ENCODE results near the gene ECD.
A peak's percentile ranks its signal among the peaks of the same experiment; 100 is the strongest.

Gene ECD

GRCh38 chr10:73167783-73168464 is at the start of gene ECD, which contains the start of gene FAM149B1:
ECD (minus strand) TSS chr10:73168008; CDS start chr10:73163937, 4,071 bp downstream.
FAM149B1 (plus strand) TSS chr10:73168119; CDS start chr10:73168340, 221 bp downstream.
- DNase-seq = peak; percentile 89

GRCh38 chr10:73215749-73216148 is 47.9 kb upstream of the ECD start:
- no peak for DNase-seq

GRCh38 chr10:73211106-73211811 is 43.5 kb upstream of the ECD start:
- no peak for DNase-seq

GRCh38 chr10:73210395-73211105 is 42.7 kb upstream of the ECD start:
- no peak for DNase-seq

GRCh38 chr10:73209705-73210104 is 41.9 kb upstream of the ECD start:
- no peak for DNase-seq

GRCh38 chr10:73207883-73208282 is 40.1 kb upstream of the ECD start:
- DNase-seq = no peak

GRCh38 chr10:73206385-73206784 is 38.6 kb upstream of the ECD start:
- DNase-seq = no peak

- no peak for DNase-seq
Observed at GRCh38 chr10:73205890-73206289, 38.1 kb upstream of the ECD start.

GRCh38 chr10:73205081-73205480 is 37.3 kb upstream of the ECD start:
- DNase-seq = no peak

- no peak for DNase-seq
Observed at GRCh38 chr10:73190188-73190587, 22.4 kb upstream of the ECD start.

- no peak for DNase-seq
Observed at GRCh38 chr10:73186266-73186665, 18.5 kb upstream of the ECD start.

GRCh38 chr10:73183667-73184281 is 16.0 kb upstream of the ECD start:
- DNase-seq = no peak

- no peak for DNase-seq
Observed at GRCh38 chr10:73182568-73182967, 14.8 kb upstream of the ECD start.

- no peak for DNase-seq
Observed at GRCh38 chr10:73174148-73174925, 6.5 kb upstream of the ECD start.

GRCh38 chr10:73172867-73173266 is 5.1 kb upstream of the ECD start:
- DNase-seq = no peak

GRCh38 chr10:73169320-73169719 is 1.5 kb upstream of the ECD start:
- no peak for DNase-seq

GRCh38 chr10:73168465-73168803 is 626 bp upstream of the ECD start:
- DNase-seq = no peak

- no peak for DNase-seq
Observed at GRCh38 chr10:73167458-73167782, 388 bp downstream of the ECD start.

- no peak for DNase-seq
Observed at GRCh38 chr10:73166972-73167371, 836 bp downstream of the ECD start.

- no peak for DNase-seq
Observed at GRCh38 chr10:73163096-73163495, 4.7 kb downstream of the ECD start.

- no peak for DNase-seq
Observed at GRCh38 chr10:73161662-73162061, 6.1 kb downstream of the ECD start.

GRCh38 chr10:73161079-73161478 is 6.7 kb downstream of the ECD start:
- DNase-seq = no peak

Data from activated CD4-positive, CD25-positive, alpha-beta regulatory T cell treated with anti-CD3 and anti-CD28 coated beads, Interleukin-2, amount 50 U/mL, for 72 hours (primary cell).